HCEC 1CT (cell line): ENCODE results near the gene JARID2.

Experiments
- DNase-seq: peaks from one replicate; pipeline ENCODE4 v3.0.0-alpha.2; 2017

JARID2 gene

DNA sequence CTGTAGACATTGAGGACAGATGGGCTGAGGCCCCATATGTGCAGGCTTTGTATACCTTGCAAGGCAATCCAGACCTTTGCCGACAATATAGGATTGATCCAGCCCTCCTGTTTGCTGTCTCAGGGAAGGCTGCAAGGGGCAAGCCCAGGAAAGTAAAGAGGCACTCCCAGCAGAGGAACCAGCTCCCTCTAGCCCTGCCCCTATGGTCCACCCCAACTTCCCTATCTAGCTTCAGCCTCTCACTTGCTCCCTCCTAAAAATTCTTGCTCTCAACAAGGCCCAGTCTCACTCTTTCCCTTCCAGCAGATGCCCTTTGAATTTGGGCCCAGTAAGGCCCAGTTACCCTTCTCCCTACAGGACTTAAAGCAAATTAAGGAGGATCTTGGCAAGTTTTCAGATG lies 92.6 kb downstream of the JARID2 start:
- DNase-seq: no peak

DNA sequence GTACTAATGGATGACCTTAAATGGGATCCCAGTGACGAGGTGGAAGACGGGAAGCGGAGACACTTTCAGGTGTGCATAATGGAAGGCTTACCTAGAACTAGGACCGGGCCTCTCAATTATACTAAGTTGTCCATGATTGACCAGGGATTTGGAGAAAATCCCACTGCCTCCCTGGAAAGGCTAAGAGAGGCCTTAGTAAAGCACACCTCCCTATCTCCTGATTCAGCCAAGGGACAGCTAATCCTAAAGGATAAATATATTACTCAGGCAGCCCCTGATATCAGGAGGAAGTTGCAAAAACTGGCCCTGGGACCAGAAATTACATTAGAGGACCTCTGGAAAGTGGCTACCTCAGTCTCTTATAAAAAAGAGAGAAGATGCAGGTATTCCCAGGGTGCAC lies 93.2 kb downstream of the JARID2 start:
- no peak for DNase-seq

DNA sequence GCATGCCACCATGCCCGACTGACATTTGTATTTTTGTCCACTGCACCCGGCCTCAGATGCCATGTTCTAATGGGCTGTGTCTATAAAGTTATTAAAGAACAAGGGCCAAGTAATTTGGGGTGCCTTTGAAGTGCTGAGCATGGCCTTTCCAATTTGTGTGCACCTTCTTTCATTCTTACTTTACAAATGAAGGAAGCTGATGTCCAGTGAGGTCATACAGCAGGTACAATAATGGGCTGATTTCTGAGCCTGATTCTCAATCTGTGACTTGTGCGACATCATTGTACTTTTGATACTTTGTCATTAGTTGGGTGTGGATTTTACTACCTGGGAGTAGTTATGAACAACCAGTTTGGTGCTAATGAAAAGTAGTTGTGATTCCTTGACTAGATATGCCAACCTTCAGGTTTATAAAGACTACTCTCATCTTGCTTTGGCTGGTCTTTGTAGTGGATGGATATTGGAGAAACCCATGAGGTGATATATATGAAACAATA lies 94.3 kb downstream of the JARID2 start:
- DNase-seq: no peak

DNA sequence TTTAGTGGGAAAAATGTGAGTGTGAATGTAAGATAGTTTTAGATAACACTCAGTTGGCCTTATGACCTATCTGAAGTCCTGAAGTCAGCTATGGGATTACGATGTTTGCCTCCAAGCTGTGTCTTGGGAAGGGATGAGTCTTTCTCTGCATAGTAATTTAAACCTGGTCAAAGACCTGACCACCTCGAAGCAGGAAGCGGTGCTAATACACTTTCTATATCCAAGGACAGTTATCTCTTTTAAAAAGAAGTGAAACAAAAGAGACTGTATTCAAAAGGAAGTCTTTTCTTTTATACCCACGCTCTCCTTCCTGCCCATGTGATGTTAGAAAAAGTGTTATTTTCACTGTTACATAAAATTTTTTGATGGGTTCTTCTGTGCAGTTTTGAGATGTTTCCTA lies 94.9 kb downstream of the JARID2 start:
- no peak for DNase-seq

DNA sequence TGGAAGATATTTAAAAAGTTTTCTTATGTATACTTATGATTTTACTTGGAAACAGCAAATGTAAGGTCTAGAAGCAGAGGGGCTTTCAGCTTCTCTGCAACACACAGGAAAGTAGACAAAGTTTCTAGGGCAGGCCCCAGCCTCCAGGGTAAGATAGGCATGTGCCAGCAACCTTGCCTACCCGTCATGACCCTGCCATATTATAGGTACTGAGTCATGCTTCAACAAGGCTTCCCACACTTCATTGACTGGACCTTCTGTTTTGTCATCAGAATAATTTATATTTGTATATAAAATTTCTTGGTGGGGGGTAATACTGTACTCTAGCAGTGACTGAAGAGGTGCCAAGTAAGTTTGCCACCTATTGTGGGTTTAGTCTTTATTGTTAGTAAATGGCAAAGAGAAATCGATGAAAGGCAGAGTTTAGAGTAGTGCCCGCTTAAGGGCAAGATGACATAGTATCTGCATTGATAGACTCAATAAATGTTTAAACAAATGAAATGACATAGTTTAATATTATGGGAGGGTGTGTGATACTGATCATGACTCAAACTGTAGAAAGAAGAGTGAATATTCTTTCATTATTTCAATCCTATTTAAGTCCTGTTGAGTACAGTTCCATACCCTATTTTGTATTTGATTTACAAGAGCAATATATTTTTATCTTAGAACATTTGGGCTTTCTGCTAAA lies 95.6 kb downstream of the JARID2 start:
- peak; percentile 38 for DNase-seq

DNA sequence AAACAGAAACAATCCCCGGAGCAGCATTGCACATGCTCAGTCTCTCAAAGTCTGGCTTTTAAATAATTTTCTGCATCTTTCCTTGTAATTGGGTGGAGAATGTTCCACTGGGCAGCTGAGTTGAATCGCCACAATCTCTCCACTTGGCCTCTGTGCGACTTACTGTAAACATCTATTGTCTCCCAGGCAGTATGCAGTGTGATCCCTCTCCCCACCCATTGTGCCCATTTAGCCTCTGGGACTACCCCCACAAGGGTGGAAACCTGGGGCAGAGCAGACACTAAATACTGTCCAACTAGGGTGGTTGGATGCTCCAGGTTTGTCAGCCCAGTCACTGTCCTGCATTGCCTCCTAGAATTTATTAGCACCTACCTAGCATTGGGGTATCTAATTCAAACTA lies 96.2 kb downstream of the JARID2 start:
- no peak for DNase-seq

DNA sequence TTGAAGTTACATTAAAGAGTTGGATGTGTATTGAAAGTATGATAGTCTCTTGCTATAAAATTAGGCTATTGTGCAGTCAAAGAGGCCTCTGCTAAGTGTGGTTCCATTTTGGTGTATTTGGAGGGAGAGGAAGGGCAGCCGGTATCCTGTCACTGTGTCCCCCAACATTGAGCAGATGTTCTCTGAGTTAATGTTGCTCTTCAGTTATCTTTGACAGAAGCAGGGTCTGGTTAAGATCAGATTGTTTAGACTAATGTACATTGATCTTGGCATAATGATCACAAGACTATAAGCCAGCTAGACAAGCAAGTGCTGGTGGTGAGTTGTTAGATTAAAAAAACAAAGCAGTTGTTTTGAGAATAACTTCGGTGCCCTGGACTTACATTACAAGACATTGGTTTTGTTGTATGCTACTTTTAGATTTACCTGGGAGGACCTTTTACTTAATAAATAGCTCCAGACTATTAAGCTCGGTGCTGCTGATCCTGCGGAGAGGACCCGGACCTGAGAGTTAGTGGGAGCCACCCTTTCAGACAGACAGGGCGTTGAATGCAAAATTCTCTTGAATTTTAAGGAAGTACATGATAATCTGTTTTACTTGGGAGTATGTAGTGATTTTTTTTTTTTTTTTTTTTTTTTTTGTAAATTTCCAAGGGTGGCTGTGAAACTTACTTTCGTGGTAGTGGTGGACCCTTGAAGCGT lies 97.8 kb downstream of the JARID2 start:
- DNase-seq: no peak

DNA sequence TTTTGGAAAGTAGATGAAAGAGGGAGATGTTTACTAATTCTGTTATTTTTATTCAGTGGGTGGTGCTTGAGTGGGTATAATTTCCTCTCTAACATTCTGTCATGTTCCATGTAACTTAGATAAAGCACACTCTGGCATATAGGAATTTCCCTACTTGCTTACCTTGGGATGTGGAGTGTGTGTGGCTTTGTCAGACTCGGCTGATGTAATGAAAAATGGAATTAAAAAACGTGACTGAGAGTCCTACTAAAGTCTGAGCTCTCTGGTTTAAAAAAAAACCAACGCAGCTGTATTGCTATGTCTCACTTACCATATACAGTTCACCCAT lies 98.3 kb downstream of the JARID2 start:
- DNase-seq: no peak

DNA sequence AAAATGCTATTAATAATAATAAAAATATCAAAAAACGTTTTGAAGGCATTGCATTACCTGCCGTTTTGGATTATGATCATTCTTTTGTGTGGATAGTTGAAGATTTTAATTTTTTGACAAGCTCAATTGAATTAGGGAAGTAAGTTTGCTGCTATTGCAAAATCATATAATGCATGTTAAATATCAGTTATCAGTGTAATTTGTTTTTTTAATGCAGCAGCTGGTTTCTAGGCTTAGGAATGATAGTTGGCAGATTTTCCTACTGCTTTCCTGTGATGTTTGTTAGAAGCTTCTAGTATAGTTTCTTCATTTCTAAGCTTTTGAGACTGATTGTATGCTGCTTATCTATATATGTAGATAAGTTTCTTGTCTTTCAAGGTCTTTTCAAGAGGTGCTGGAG lies 99.0 kb downstream of the JARID2 start:
- DNase-seq: no peak

DNA sequence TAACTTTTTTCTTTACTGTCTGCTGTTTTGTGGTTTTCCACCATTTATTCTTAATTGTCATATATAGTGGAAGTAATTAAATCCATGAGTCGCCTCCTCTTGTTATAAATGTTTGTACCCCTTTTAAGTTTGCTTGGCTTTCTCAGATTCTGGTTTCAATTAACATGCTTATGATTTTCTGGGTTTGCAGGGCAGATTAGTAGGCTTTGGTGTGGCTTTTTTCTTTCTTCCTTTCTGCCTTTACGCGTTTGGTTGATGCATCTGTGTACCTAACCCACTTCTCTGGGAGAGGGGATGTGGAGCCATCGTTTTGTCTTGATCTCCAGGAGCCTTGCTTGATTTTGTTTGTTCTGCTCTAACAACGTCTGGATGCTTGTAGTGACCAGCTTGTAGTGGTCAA lies 100.4 kb downstream of the JARID2 start:
- no peak for DNase-seq

DNA sequence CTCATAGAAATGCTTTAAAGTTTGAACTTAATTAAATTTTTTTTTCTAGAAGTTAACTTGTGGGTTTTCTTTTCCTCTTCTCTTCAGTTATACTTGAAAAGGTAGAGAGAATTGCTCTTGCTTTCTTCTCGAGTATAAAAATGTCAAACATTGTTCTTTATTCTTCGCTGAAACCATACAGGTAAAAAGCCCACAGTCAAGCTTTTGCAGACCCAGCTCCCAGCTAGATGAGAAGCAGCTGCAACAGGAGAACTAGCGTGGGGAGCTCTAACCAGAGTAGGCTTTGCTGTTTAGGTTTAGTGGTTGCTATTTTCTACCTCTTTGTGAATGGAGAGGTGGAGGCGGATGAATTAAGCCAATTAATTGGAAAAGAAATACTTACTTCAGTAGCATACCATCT lies 102.7 kb downstream of the JARID2 start:
- no peak for DNase-seq

DNA sequence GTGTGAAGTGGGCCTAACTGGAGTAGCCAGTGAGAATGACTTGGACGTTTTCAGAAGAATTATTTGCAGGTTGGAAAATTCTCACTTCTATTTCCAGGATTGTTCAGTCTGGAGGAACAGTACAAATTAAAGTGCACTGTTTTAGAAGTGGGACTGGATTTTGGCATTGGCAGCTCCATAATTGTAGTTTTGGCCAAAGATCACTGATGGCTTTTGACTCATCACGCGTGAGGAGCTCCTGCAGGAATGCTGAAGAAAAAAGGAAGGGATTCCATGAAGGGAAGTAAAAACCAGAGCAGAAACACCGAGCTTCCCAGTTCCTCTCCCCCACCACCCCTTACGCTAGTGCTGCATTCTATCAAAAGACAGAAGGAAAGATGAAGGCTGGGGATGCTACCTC lies 103.5 kb downstream of the JARID2 start:
- no peak for DNase-seq

DNA sequence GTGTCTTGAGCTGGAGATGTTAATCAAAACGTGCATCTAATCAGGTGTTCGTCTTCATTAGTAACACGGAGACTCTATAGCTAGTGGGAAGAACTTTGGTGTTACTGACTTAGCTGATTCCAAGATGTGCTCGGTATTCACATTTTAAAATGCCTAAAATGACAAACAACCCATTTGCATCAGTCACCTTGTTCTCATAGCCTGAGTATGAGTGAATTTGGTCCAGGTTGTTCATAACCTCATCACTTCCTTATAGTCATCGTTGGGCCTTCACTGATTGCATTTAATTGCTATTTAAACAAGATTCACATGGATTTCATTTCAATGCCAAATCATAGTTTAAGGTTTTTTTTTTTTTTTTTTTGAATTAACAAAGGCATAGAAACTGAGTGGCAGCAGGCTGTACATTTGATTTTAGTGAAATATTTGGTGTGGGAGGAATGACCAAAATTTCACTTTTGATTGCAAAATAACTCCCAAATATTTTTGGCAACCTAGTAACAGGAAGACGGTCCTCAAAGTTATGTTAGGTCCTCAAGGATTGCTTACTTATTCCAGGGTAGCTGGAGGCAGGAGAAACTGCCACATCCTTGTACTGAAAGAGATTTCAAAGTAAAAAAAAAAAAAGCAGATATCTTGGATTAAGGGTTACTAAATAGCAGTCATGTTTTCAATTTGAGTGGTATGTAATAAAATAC lies 104.7 kb downstream of the JARID2 start:
- DNase-seq: no peak

DNA sequence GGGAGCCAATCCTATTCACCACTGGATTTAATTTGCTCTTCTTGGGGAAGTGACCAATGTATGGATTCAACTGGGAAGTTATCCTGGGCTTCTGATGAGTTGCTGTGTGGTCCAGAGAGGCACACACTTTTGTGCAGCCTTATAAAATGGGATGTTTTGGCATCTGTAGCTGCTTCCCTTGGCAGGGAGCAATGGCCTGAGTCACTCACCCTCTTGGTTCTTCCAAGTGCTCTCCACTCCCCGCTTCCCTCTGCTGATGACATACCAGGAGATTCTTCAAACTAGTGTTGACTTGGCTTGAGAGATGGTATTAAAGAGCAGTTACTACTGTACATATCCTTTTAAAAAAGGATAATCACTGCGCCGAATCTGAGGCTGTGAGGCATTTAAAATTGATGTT lies 105.8 kb downstream of the JARID2 start:
- DNase-seq: peak; percentile 84

DNA sequence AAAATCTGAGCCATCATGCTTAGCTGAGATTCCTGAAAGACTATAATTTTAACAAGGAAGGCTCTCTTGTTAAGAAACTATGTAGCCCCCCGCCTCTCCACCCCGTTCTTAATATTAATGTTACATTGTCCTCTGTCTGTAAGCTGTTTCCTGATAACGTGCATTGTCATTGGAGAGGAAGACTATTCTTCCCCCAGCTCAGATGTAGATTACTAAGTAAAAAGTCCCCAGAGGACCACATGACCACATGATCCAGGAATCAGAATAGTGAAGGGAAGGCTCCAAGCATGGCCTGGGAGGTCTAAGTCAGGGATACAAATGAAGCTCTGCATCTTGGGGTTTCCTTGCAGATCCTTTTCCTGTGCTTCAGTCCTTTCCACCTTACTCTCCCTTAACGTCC lies 106.4 kb downstream of the JARID2 start:
- no peak for DNase-seq

DNA sequence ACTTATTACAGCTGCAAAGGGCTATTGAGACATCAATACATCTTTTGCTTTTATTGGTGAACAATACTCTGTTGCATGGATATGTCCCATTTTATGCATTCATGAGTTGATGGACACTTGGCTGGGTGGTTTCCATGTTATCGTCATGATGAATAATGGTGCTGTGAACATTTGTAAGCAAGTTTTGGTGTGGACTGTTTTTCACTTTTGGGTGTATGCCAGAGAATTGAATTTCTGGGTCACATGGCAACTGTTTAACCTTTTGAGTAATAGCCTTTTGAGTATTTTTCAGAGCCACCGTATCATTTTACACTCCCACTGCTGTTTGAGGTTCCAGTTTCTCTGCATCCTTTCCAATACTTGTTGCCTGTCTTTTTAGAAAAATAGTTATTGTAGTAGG lies 107.0 kb downstream of the JARID2 start:
- DNase-seq: peak; percentile 51

DNA sequence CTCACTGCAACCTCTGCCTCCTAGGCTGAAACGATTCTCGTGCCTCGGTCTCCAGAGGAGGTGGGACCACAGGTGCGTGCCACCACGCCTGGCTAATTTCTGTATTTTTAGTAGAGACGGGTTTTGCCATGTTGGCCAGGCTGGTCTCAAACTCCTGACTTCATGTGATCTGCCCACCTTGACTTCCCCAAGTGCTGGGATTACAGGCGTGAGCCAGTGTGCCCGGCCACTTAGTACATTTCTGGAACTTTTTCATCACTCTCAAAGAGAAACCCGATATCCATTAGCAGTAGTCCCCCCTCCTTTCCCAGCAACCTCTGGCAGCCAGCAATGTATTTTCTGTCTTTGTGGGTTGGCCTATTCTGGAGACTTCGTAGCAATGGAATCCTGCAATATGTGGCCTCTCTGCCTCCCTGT lies 109.8 kb downstream of the JARID2 start:
- no peak for DNase-seq

DNA sequence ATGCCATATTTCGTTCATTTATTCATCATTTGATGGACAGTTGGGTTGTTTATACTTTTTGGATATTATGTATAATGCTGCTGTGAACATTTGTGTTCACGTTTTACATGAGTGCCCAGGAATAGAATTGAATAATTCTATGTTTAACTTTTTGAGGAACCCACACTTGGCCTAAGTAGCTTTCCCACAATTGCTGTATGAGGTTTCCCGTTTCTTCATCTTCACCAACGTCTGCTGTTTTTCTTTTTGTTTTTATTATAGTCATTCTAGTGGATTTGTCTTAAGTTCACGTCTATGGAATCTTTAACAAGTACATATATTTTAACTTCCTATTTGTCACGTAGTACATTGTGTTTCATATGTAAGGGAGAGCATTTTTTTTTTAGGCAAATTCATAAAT lies 110.3 kb downstream of the JARID2 start:
- no peak for DNase-seq

DNA sequence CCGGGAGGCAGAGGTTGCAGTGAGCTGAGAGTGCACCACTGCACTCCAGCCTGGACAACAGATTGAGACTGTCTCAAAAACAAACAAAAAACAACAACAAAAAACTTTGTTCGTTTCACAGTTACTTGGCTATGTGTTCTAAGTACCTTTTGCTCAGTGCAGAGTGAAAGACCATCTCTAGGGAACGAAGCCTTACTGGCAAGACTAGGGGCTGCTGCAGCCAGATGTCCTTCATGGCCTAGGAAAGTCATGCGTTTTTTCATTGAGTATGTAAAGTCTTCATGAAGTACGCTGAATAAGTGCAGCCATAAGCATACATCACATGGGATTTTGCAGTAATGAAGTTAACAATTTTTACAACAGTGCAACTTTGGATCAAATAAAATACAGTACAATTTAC lies 111.1 kb downstream of the JARID2 start:
- DNase-seq: no peak

DNA sequence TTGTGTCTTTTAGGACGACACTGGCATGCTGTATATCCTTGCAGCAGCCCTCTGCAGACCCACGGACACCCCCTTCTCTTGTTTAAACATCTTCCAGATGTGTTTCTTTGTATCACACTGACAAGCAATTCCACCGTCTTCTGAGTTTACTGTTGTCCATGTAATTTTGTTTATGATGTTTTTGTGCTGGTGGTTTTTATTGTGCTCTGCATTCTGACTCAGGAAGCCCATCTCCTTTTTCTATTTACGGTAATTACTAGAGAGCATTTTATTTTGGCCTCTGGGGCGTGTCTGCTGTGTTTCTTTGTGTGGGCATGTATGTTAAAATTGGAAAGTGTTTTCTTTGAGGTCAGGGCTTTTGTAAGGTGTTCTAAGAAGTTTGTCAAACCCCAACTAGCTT lies 111.9 kb downstream of the JARID2 start:
- DNase-seq: no peak

DNA sequence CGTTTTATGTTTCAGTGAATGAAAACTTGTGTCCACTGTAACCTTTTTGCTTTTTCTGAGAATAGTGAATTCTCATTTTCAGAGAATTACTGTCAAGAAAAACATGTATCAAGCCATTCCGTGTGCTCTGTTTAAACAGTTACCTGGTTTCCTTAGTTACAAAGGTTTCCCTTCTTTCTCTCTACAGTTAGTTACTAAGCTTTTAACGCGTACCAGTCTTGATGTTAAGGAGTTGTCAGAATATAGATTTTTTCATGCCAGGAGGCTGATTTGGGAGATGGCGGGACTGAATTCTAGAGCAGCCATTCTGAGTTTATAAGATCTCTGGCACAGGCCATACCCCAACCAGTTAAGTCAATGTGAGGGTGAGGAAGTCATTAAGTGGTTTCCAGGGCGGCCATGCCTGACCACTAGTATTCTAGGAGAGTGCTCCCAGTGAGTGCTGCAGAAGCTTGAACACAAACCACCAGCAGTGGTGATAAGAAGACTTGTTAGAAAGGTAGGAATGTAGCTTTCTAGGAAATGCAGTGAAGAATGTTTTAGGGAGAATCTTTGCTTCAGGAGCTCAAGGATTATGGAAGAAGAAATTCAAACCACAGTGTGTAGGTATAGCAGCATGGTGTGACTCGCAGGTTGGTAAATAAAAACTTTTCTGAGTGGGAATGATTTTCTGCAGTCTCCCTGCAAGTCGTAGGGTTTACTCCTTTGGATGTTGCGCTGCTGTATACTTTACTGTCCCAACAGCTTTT lies 112.9 kb downstream of the JARID2 start:
- no peak for DNase-seq

DNA sequence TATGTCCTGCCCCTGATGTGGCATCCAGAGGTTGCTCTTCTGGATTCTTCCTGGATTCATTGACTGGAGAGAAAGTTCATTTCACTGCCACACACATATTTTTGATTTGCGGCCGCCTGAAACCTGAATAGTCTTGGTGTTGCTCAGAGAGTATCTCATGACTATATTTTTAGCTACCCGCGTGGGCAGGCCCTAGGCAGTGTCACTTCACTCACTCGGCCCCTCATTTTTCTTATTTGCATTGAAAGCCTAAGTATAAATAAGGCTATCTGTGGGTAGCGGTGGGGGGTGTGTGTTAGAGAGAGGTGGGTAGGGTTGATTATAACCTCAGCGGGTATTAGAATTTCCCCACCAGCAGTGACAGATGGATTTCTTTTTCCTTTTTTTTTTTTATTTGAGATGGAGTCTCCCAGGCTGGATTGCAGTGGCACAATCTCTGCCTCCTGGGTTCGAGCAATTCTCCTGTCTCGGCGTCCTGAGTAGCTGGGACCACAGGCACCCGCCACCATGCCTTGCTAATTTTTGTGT lies 113.5 kb downstream of the JARID2 start:
- no peak for DNase-seq

DNA sequence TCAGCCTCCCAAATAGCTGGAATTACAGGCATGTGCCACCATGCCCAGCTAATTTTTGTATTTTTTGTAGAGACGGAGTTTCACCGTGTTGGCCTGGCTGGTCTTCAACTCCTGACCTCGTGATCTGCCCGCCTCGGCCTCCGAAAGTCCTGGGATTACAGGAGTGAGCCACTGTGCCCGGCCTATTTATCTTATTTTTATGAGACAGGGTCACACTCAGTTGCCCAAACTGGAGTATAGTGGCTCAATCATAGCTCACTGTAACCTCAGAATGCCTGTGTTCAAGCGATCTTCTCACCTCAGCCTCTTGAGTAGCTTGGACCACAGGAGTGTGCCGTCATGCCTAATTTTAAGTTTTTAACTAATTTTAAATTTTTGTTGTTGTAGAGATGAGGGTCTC lies 114.4 kb downstream of the JARID2 start:
- DNase-seq: no peak
